ENCODE measurements around the gene H1-8.

DNA sequence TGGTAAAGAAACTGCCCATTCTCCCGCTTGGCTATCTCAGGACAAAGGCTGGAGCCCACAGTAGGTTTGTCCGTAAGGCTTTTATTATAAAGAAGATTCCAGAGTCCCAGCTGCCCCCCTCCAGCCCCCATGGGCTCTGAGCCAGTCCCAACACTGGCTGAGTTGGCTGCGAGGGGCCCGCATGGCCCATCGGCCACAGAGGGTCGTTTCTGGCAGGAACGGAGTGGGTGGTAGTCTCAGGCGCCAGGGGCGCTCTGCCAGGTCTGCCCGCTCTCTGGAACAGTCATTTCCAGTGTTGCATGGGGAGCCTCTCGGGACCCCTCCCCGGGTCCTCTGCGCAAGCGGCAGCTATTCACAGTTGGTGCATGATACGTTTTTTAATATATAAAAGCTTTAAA lies 12.2 kb downstream of the H1-8 start:
- TF ChIP-seq, protein P1, sequence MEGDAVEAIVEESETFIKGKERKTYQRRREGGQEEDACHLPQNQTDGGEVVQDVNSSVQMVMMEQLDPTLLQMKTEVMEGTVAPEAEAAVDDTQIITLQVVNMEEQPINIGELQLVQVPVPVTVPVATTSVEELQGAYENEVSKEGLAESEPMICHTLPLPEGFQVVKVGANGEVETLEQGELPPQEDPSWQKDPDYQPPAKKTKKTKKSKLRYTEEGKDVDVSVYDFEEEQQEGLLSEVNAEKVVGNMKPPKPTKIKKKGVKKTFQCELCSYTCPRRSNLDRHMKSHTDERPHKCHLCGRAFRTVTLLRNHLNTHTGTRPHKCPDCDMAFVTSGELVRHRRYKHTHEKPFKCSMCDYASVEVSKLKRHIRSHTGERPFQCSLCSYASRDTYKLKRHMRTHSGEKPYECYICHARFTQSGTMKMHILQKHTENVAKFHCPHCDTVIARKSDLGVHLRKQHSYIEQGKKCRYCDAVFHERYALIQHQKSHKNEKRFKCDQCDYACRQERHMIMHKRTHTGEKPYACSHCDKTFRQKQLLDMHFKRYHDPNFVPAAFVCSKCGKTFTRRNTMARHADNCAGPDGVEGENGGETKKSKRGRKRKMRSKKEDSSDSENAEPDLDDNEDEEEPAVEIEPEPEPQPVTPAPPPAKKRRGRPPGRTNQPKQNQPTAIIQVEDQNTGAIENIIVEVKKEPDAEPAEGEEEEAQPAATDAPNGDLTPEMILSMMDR (IDR thresholded peaks at IDR 0.05), result no peak
- TF ChIP-seq EP300 (IDR thresholded peaks at IDR 0.05), result no peak
- no peak for TF ChIP-seq POLR2A (IDR thresholded peaks at IDR 0.05)
- TF ChIP-seq POLR2AphosphoS5 (IDR thresholded peaks at IDR 0.05), result no peak
